HG03175 (cell line): Measurements from ENCODE around the gene CRHR1.

Experiments used
- ATAC-seq: cut with Tn5 transposase; IDR thresholded peaks from one replicate; pipeline ENCODE4 v1.9.1; 2021; ENCODE audit warnings: mild to moderate bottlenecking, moderate library complexity; ENCODE audit not compliant: unreplicated experiment

Gene CRHR1

DNA sequence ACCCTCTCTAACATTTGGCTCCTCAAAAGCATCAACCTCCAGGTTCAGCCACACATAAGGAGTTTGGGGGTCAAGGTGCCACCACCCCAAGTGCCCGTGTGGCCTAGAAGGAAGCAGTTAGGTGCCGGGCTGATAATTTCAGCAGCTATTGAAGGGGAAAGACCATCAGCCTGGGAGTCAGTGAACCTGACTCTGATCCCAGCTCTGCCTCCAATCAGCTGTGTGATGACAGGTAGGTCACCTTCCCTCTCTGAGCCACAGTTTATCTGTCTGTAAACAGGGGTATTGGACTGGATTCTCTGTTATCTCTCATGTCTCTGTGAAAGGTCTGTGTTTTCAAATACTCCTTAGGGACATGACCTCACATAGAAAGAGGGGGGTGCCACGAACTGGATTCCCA is 3.9 kb downstream of the CRHR1 start:
- no peak for ATAC-seq

DNA sequence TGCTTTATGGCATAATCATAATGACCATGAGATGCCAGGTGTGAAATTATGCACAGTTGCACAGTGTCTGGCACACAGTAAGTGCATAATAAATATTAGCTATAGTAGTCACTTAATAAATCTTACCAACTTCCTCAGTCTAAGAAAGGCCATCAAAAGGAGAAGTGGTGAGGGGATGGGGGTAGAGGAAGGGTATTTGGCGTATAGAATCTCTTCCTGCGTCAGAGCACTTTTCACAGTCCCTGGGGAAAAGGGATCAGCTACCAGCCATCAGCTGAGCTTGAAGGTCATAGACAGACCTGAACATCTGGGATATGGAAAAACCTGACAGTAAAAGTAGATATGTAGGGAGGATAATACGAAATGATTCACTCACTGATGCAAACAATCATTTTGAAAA is 5.8 kb downstream of the CRHR1 start:
- ATAC-seq: no peak

DNA sequence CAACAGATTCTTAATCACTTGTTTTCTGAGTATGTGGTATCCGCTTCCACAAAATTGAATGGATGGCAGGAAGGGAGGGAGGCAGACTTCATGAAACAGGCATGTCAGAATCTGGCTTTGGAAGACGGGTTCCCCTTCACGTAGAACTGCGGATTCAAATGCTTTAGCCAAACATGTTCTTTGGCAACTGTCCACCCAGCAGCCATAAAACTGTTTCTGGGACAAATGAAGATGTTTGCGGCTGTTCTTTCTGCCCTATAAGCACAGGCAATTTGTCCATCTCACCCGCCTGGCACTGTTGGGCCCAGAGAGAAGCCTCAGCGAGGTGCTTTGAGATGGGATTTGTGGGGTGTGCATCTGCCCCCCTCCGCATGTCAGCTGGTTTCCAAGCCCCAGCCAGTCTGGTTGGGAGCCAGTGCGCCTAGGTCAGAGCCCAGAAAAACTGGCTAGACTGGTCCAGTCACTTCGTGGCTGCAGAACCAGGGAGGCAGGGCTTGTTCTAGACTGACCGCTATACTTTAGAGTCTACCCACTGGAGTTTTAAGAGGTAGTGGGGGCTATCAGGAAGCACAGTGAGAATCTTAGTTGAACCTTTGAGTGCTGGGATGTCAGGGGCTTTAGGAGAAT is 6.3 kb downstream of the CRHR1 start:
- ATAC-seq: no peak

DNA sequence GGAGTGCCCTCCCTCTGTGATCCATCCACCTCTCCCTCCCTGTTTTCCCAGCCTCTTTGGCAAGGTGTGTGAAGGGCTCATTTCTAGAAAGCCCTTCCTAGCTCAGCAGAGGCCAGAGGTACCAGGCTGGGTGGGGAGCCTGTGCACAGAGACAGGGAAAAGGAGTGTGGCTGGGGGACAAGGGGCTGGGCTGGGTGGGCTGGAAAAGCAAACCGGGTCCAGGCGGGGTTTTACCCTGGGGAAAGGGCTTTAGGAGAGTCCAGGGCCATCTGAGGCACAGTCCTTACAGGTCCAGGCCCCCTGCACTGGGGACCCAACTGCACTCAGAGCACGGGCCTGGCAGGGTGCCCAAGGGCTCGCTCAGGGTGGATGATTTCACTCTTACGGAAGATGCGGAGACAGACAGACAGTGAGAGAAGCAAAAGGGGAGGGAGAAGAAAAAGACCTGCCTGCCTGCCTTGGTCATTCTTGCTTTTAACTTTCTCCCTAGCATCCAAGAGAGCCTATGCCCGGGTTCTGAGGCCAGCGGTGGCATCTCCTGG is 7.0 kb downstream of the CRHR1 start:
- ATAC-seq: no peak

DNA sequence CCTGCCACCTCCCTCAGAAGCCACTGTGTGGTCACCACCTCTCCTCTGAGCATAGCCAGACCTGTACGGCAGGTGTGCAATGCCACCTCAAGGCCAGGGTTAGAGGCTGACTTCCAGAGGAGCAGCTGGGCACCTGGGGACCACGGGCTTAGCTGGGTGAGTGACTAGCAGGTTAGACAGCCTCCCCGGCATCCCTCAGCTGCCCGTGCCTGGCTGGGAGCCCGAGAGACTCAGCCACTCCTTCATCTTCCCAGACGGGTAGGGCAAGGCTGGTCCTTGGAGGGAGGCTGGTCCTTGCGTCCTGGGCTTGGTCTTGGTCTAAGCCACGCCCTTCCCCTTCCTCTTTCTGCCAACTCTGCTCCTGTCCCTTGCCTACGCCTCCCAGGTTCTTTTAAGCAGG is 7.8 kb downstream of the CRHR1 start:
- ATAC-seq: no peak

DNA sequence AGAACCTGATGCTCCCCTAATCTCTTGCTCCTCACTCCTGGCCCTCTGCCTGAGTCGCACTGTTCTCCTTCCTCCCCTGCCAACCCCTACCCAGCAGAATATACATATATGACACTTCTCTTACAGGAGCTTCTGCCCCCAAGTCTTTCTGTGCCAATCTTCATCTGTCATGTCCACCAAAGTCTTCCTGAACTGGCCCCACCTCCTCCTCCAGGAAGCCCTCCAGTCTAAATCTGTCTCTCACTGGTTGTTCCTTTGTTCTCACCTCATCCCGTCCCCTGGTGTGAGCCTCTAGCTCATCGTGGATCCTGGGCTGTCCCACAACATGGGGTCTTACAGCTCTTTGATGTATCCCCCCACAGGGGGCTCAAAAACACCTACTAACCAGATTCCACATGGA is 8.3 kb downstream of the CRHR1 start:
- no peak for ATAC-seq

DNA sequence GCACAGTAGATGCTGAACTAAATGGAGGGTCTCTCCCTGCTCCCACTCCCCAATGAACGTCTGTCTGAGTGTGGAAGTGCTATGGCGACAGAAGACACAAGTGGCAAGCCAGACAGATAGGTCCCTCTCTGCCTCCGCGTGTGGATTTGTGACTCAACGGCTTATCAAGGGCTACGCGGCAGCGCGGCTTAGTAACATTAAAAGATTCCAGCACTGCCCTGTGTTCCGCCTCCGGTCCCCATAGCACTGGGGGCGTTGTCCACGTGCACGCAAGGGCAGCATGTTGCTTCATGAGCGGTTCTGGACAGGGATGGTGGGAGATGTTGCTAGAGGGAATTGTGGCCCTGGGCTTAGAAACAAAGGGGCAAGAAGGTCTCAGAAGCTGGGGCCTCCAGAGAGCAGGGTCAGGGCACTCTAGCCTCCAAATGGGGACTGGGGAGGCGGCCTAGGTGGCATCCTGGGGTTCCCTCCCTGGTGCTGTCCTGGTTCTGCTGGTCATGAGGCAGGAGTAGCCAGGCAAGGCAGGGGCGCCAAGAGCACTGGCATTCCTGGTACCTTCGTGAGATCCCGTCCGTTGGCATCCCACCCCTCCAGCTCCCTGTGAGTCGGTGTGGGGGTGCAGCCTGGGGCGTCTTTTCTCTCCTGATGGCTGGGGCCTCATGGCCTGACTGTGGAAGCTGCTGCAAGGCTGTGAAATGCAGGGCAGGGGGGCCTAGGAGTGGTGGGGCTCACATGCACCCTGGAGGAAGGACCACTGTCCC is 9.1 kb downstream of the CRHR1 start:
- no peak for ATAC-seq

DNA sequence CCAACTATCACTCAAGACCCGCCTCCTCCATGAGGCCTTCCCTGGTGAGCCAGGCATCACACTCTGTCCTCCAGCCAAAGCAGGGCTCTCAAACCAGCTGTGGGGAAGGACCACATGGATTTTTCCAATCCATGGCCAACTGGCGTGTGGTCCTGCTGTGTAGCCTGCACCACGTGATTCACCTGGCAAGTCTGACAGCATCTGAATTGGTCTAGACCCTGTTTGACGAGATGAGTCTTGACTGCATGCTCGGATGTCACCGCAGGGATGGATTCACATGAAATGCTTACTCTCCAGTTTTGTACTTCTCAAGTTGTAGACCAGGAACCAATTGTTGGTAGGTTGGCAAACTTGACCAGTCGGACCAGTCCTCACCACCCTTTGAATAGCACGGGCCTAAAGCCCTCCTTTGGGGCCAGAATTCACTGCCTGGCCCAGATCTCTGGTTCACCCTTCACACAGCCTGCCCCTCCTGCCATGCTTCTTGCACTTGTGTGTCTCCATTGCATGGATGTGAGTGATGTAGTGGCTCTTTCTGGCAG is 9.9 kb downstream of the CRHR1 start:
- ATAC-seq: no peak

DNA sequence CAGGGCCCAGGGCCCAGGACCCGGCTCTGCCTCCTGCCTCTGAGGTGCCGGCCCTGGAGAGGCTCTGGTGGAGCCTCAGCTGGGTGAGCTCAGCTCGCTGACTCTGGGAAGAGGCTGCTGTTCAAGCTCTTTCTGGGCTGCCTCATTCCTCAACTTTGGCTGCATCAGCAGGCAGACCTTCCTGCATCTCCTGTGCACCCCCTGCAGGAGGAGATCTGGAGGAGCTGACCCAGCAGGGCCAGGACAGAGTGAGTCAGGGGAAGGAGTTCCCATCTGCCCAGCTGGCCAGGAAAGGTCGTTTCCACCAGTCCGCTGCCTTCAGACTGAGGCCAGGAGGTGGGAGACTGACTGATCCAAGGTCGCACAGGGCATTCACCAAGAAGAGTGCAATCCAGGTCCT is 10.7 kb downstream of the CRHR1 start:
- no peak for ATAC-seq

DNA sequence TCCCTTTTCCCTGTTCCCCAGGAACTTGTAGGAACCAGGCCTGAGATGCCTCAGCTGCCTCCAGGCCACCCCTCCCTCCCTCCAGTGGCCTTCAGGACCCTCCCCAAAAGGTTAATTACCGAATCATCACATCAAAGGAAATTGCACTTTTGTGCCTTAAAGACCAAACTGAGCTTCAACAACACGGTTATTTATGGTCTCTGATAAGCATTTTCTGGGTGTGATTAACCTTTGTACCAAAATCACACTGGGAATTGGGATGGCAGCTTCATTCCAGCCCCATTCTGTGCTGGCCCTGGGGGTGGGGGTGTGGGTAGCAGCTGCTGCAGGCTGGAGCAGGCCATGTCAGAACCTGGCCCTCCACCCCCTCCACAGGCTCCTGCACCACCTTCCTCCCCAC is 16.7 kb downstream of the CRHR1 start:
- ATAC-seq: no peak

DNA sequence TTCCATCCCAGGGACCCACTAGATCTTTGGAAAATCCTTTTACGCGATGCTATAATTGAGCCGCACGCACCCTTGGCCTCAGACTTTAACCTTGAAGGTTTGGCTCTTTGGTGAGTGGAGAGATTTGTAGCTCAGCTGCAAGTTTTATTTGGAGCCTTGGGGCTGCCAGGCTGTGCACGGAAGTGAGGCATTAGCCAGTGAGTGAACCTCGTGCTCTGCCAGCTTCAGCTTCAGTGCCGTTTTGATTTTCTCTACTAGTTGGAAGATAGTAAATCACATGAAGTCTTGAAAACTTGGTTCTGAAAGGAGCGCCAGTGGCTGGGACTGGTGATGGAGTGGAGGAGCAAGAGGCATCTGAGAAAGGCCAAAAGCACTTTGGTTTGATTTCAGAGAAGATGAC is 17.3 kb downstream of the CRHR1 start:
- ATAC-seq: no peak

DNA sequence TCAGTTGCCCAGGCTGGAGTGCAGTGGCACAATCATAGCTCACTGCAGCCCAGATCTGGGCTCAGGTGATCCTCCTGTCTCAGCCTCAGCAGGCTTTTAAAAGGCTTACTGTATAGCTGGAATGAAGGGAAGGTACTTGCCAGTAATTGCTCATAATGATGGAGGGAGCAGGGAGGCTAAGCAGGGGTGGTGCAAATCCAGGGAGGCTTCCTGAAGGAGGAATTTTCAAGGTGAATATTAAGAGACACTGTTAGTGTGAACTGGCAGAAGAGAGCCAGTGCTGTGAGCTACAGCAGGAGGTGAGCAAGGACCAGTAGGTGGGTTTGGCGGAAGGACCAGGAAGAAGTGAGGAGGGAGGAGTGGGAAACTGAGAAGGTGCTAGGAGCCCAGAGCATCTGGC is 24.7 kb downstream of the CRHR1 start:
- ATAC-seq: no peak

DNA sequence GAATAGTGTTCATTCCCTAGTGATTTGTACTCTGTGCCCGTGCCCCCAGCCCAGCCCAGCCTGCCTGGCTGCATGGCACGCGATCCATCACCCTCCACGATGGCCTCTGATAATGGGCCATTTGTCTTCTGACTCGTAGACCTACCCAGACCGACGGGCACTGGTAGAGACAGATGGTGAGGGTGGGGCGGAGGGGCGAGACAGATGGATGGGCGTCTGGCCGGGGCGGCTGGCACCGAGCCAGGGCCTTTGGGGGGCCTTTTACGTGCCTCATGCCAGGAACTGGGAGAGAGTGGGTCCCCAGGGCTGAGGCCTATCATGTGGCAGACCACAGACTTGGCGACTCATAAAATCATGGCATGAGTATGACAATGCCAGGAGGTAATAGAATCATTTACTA is 25.4 kb downstream of the CRHR1 start:
- no peak for ATAC-seq

DNA sequence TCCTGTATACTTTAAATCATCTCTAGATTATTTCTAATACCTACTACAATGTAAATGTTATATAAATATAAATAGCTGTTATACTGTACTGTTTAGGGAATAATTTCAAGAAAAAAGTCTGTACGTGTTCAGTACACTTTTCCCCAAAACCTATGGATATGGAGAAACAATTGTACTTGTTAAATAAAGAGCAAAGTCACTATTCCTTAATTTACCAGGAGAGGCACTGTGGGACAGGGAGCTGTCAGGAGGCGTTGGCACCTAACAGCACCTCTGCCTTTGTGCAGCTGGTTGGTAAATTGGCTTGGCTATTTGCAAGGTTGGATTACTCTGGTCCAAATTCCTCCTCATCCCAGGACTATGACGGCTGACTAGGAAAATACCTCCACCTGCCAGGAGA is 28.0 kb downstream of the CRHR1 start:
- ATAC-seq: no peak

DNA sequence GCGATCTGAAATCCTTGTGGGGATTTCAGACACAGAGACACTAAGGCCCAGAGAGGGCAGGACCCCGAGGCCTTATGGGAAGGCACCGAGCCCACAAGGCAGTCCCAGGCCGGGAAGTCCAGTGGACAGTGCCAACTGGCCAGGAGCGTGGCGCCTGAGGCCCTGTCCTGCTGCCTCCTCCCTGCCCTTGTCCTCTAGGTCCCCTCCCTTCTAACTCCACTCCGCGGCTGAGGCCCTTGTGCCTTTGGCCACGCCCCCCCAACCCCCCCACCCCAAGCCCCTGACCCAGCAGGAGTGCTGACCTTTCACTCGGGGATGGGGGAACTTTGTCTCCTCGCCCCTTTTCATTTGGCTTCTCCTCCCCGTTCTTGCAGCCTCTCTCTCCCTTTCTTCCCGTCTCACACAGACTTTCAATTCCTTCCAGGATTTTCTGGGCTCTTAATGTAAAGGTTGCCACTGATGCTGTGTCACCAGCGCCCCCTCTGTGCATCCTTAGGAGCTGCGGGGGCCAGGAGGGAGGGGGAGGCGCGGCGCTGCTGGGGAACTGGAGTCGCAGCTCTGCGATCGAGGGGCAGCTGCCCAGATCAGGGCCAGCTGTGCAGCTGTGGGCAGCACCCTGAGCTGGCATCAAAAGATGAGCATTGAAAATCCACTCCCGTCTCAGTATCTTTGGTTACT is 29.1 kb downstream of the CRHR1 start:
- no peak for ATAC-seq

DNA sequence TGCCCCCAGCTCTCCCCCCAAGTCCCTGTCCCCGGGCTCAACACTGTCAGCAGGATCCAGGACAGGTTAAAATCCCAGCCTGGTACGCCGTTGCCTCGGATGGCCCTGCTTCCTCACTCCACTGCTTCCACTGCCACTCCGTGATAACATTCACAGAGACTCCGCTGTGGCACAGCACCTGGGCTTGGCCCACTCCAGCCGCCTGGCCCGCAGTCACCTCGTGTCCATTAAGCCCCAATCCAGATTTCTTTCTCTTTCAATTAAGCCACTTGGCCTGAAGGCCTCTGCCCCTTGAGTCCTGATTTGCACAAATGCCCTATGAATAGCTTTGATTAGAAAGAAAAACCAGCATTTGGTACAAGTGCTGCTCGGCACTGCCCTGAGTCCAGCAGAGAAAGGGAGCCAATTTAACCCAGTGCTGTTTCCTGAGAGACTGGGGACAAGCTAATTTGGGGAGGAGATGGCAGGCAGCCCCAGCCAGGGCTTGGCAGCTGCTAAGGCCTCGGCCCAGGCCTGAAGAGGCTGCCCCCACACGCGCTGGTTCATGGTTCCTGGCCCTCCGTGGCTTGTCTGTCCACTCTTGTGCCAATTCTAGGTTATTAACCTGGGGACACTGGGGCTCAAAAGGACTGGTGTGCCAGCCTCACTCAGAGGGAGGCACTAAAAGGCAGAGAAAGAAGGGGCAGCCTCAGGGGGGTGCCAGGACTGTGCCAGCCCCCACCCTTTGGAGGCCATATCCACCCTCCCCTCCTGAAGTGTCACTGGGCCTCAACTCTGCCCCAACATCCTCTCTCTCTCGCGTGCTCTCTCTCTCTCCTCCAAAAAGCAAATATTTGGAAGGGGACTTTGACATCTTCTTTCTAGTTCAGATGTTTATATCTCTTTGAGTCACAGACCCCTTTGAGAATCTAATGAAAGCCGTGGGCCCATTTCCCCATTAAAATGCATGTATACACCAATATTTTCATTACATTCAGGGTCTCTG is 30.8 kb downstream of the CRHR1 start:
- ATAC-seq: no peak

DNA sequence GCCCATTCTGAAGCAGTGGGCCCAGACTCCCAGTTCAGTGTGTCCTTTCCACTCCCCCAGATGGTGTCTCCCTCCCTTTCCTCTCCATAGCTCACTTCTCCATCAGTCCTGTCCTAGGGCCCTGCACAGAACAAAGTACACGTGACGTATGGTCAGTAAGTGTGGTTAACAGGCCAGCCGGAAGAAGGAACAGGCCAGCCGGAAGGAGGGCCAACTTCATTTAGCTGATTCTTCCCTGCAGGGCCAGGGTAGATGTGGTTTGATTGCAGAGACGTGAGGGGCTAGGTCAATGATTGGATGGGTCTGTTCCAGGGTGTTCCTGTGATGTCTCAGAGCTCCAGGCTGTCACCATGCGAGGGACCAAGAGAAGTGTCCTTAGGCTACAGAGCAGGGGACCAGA is 31.6 kb downstream of the CRHR1 start:
- ATAC-seq: no peak

DNA sequence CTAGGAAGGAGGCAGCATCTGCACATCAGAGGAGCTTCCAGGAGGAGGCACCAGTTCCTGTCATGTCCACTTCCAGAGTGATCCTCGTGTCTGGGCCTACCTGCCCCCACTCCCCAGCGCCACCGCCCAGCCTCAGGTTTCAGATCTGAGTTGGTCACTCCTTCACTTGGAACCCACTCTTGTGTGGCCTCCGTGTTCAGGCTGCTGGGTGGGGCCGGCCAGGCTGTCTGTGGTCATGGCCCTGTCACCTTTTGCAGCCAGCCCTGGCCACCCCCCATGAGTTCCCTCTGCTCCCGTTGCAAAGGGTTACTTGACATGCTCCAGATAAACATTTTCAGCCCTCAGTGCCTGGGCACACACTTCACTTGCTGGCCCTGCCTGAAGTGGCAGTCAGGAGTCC is 33.9 kb downstream of the CRHR1 start:
- ATAC-seq: no peak

DNA sequence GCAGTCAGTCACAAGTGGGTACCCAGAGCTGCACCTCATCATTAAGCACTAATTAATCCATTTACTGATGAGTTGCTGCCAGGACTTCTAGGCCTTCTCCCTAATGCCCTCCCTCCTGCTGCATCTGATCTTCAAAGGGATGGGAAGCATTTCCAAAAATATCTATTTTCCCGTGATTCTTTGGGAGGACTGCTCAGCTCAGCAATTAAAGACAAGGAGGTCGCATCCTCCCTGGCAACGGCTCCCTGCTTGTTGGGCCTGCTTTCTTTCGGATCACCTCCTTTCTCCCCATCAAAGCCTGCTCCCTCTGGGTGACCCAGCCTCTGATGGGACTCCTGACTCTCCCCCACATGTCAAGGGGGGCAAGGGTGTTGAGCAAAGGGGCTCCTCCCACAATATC is 34.6 kb downstream of the CRHR1 start:
- ATAC-seq: no peak

DNA sequence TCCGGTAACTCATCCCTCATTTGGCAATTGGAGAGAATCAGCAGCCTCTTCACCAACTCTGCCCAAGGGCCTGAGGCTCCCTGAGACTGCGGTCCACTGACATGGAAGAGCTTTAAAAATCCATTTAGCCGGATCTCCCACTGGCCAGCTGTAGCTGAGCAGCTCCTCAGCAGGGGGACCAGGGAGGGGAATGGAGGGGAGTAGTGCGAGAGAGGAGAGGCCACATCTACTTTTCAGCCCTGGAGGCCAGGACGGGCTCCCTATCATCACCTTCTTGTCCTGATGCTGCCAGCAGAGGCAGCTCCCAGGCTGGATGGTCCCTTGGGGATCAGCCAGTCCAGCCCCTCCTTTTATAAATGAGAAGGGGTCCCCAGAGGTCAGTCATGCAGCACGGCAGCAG is 35.5 kb downstream of the CRHR1 start:
- ATAC-seq: no peak
